ENCODE measurements around the gene COL10A1.

Gene COL10A1

GRCh38 chr6:116083052-116083451, 42.9 kb downstream of the COL10A1 start:
- DNase-seq (ENCODE audit: low read depth) = no peak

GRCh38 chr6:116078945-116079344, 47.0 kb downstream of the COL10A1 start:
- no peak for DNase-seq (ENCODE audit: low read depth)

GRCh38 chr6:116078522-116078921, 47.4 kb downstream of the COL10A1 start:
- no peak for DNase-seq (ENCODE audit: low read depth)

- no peak for DNase-seq (ENCODE audit: low read depth)
Measured at GRCh38 chr6:116074732-116075390, 51.1 kb downstream of the COL10A1 start.

DNA sequence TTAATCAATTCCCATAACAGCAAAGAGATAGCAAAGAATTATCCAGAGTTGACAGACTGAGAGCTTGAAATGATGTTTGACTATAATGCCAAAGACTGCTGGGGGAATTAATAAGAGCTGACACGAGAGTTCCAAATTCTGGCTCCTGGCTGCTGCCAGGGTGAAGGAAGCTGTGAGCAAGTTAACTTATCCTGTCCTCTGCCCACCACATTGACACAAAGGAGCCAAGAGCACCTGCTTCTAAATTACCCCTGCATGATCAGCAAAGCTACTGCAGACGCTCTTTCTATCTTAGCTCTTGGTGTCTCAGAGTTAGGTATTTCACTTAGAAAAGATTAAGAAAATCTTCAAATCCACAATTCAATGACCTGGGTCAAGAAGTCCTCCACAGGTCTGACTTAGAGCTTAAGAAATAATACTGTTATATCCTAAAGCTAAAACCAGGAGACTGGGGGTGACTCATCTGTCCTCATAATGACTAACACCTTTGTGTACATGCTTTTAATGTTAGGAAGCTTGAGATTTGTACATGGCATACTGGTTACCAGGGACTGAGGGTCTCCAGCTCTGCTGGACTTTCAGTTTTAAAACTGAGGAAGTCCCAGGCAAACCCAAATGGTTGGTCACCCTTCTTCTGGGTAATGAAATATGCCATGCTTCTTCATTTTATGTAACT, 52.0 kb downstream of the COL10A1 start:
- no peak for DNase-seq (ENCODE audit: low read depth)

DNA sequence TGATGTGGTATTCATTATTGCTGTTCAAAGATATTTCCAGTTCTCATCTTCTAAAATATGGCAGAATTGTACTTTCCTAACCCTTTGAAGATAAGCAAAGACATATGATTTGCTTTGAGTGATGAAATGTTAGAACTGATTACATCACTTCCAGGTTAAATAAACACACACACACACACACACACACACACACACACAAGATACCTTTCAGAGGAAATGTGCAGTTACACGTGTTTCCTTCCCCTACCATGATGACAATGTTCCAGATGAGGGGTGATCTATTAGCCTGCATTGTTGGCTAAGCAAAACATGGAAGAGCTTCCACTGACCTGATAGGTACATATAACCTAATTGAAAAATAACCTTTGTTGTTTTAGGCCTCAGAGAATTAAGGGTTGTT, 53.6 kb downstream of the COL10A1 start:
- no peak for DNase-seq (ENCODE audit: low read depth)

GRCh38 chr6:116070616-116071389, 55.1 kb downstream of the COL10A1 start:
- DNase-seq (ENCODE audit: low read depth) = no peak

DNA sequence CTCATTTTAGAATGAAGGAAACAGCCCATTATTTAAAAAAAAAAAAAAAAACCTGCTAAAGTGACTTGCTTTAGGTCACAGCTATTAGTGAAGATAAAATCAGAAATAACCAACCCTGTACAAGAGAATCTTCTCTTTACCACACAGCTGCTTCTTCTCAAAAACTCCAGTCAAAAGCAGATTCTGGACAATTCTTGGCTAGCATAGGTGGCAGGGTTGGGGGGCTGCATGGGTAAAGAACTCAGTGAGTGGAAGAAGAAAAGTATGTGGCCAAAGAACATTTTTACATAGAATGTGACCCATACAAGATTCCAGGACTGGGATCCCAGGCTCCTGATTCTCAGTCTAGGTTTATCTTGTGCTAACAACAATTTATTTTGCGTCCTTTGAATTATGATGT, 55.8 kb downstream of the COL10A1 start:
- DNase-seq (ENCODE audit: low read depth) = no peak

Data from stimulated activated CD8-positive, alpha-beta memory T cell treated with anti-CD3 and anti-CD28 coated beads, Interleukin-15, amount 100 ng/mL, for 1 hour (primary cell).